ENCODE results near the gene ASTL. TPM values are rescaled to one million over a fixed set of nuclear protein-coding genes. Genes with fewer than 3 reads are reported as not detected.
"Not testable (repeated sequence)": the region's sequence is repeated elsewhere in the genome, so short reads cannot be mapped to it uniquely, and the experiment has no call there.

The ASTL gene
- total RNA-seq, 1 donor from 2014 or later, result not detected

DNA sequence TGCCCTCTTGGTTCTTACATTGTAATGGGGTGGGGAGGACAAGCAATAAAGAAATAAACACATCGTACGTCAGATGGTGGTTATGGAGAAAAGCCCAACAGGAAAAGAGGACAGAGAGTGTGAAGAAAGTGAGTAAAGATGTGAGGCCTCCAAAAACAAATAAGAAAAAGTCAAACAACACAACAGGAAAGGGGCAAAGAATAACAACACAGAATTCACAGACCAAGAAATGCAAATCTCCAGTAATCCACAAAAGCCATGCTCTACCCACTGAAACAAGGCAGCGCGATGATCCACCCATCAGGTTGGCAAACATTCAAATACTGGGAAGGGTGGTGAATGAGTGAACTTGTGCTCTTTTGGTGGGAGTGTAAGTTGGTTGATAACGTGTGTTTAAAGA is 23.6 kb upstream of the ASTL start:
- Histone ChIP-seq H3K36me3 (no peaks in the 10 kb centered on the region), H3K4me2 (no peak overlapping the region), H2AFZ (replicated peaks) (no peak overlapping the region), H3K4me1 (peaks cover 12% of the 10 kb centered on the region), H3K79me2 (ENCODE audit: low read depth) (no peaks in the 10 kb centered on the region), H3K9ac (no peak overlapping the region), H4K20me1 (ENCODE audit: low read depth) (no peaks in the 10 kb centered on the region), H3K27ac (no peak overlapping the region), H3K9me3 (ENCODE audit: low read depth) (no peaks in the 10 kb centered on the region), H3K27me3 (no peaks in the 10 kb centered on the region), H3K4me3 (no peak overlapping the region), H3F3A (ENCODE audit: low read depth) (peaks cover 7% of the 10 kb centered on the region)
- Mint-ChIP-seq H3K36me3 (no peaks in the 10 kb centered on the region), H3K9me3 (peaks cover 2% of the 10 kb centered on the region), H3K4me1 (peaks cover 12% of the 10 kb centered on the region), H3K4me3 (no peak overlapping the region), H3K27ac (no peak overlapping the region), H3K27me3 (ENCODE audit: insufficient read depth, low read depth) (peaks cover 7% of the 10 kb centered on the region)
- no peak for TF ChIP-seq EZH2 (IDR thresholded peaks at IDR 0.05)
- TF ChIP-seq EZH2phosphoT487 (IDR thresholded peaks at IDR 0.05), result no peak
- TF ChIP-seq, protein P1, sequence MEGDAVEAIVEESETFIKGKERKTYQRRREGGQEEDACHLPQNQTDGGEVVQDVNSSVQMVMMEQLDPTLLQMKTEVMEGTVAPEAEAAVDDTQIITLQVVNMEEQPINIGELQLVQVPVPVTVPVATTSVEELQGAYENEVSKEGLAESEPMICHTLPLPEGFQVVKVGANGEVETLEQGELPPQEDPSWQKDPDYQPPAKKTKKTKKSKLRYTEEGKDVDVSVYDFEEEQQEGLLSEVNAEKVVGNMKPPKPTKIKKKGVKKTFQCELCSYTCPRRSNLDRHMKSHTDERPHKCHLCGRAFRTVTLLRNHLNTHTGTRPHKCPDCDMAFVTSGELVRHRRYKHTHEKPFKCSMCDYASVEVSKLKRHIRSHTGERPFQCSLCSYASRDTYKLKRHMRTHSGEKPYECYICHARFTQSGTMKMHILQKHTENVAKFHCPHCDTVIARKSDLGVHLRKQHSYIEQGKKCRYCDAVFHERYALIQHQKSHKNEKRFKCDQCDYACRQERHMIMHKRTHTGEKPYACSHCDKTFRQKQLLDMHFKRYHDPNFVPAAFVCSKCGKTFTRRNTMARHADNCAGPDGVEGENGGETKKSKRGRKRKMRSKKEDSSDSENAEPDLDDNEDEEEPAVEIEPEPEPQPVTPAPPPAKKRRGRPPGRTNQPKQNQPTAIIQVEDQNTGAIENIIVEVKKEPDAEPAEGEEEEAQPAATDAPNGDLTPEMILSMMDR (IDR thresholded peaks at IDR 0.05), result no peak
- DNase-seq (ENCODE audit: low spot score), result no peak

DNA sequence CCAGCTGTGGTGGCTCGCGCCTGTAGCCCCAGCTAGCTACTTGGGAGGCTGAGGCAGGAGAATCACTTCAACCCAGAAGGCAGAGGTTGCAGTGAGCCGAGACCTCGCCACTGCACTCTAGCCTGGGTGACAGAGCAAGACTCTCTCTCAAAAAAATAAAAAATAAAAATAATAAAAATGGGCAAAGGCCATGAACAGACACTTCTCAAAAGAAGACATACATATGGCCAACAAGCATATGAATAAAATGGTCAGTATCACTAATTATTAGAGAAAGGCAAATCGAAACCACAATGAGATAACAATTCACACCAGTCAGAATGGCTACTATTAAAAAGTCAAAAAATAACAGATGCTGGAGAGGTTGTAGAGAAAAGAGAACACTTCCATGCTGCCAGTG is 22.1 kb upstream of the ASTL start:
- not testable (repeated sequence) for H3K36me3 ChIP-seq; H3K79me2 ChIP-seq (ENCODE audit: low read depth); H3K9me3 Mint-ChIP-seq; H3K27ac Mint-ChIP-seq; H3K9ac ChIP-seq; H2AFZ ChIP-seq (replicated peaks); H3K27me3 Mint-ChIP-seq (ENCODE audit: insufficient read depth, low read depth); H4K20me1 ChIP-seq (ENCODE audit: low read depth); H3K4me3 Mint-ChIP-seq; H3K9me3 ChIP-seq (ENCODE audit: low read depth); H3K36me3 Mint-ChIP-seq; H3K4me3 ChIP-seq; H3K27me3 ChIP-seq; H3K4me2 ChIP-seq; H3K27ac ChIP-seq; DNase-seq (ENCODE audit: low spot score); H3F3A ChIP-seq (ENCODE audit: low read depth)
- H3K4me1 Mint-ChIP-seq, result peaks cover 21% of the 10 kb centered on the region
- peaks cover 12% of the 10 kb centered on the region for H3K4me1 ChIP-seq

DNA sequence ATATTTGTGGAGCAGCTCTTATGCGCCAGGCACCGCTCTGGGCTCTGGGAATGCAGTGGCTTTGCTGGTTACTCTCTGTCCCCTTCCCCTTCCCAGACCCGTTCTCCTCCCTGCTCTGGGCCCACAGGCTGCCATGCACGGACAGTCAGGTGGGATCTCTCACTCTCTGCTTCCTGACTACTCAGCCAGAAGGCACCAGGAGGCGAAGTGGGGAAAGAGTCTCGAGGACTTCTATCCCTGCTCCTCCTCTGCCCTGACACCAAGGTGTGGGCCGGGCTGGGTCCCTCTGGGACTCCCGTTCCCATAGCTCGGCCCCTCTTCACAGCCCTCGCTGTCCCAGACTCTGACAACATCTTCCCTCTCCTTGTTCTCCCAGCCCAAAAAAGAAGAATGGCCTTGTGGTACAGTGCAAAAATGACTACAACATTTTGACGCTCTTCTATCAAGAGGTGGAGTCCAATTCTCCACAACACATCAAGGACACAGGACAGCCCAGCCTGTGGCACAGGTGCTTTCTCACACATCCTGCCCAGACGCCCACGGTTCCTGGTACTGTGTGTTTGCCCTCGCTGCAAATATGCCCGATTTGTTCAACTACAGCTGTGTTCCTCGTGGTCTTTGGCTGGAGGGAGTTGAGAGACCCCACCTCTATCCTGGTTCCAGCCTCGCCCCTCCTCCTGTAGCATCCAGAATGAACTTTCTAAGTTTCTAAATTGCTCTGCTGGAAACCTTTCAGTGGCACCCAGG is 21.0 kb upstream of the ASTL start:
- peaks cover 7% of the 10 kb centered on the region for H3K27me3 Mint-ChIP-seq (ENCODE audit: insufficient read depth, low read depth)
- H3K4me3 Mint-ChIP-seq, result peak overlapping the region; percentile 44
- peaks cover 14% of the 10 kb centered on the region for H3K4me1 Mint-ChIP-seq
- H3K27me3 ChIP-seq, result no peaks in the 10 kb centered on the region
- H3K9me3 Mint-ChIP-seq, result peaks cover 2% of the 10 kb centered on the region
- H3K4me1 ChIP-seq, result peaks cover 2% of the 10 kb centered on the region
- H3K36me3 ChIP-seq, result no peaks in the 10 kb centered on the region
- no peaks in the 10 kb centered on the region for H3K9me3 ChIP-seq (ENCODE audit: low read depth)
- no peak for DNase-seq (ENCODE audit: low spot score)
- no peaks in the 10 kb centered on the region for H4K20me1 ChIP-seq (ENCODE audit: low read depth)
- H3K9ac ChIP-seq, result no peak overlapping the region
- H3K27ac Mint-ChIP-seq, result no peak overlapping the region
- H3F3A ChIP-seq (ENCODE audit: low read depth), result no peaks in the 10 kb centered on the region
- no peak overlapping the region for H2AFZ ChIP-seq (replicated peaks)
- H3K36me3 Mint-ChIP-seq, result no peaks in the 10 kb centered on the region
- H3K4me2 ChIP-seq, result no peak overlapping the region
- H3K4me3 ChIP-seq, result no peak overlapping the region
- no peaks in the 10 kb centered on the region for H3K79me2 ChIP-seq (ENCODE audit: low read depth)
- TF ChIP-seq EZH2 (IDR thresholded peaks at IDR 0.05), result no peak
- no peak for TF ChIP-seq EZH2phosphoT487 (IDR thresholded peaks at IDR 0.05)
- TF ChIP-seq, protein P1 (IDR thresholded peaks at IDR 0.05), result no peak
- no peak overlapping the region for H3K27ac ChIP-seq

DNA sequence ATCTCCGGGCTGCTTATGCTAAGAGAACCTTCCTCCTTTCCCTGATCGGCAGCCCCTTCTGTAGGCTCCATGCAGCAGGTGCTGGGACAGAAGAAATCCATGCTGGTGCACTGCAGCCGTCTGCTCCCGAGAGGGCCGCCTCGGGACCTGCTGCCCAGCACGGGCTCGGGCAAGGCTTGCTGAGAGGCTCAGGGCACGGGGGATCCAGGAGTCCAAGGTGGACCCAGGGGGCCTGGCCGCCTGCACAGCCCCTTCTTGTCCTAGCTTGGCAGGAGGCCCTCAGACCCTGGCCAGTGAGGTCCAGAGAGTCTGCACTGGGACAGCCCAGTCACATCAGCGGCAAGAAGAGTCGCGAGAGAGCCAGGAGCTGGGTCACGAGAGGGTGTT is 20.2 kb upstream of the ASTL start:
- no peak for DNase-seq (ENCODE audit: low spot score)

More for the DNA sequence above, 20.2 kb upstream of the ASTL start:
- H3K4me2 ChIP-seq, result no peak overlapping the region
- no peak overlapping the region for H2AFZ ChIP-seq (replicated peaks)
- no peaks in the 10 kb centered on the region for H3K36me3 ChIP-seq
- no peak overlapping the region for H3K4me3 ChIP-seq
- no peaks in the 10 kb centered on the region for H4K20me1 ChIP-seq (ENCODE audit: low read depth)
- Mint-ChIP-seq H3K4me3 (no peak overlapping the region), H3K4me1 (peaks cover 11% of the 10 kb centered on the region), H3K9me3 (peaks cover 2% of the 10 kb centered on the region), H3K36me3 (no peaks in the 10 kb centered on the region), H3K27me3 (ENCODE audit: insufficient read depth, low read depth) (peaks cover 9% of the 10 kb centered on the region), H3K27ac (no peak overlapping the region)
- no peaks in the 10 kb centered on the region for H3K79me2 ChIP-seq (ENCODE audit: low read depth)
- TF ChIP-seq, protein P1 (IDR thresholded peaks at IDR 0.05), result no peak
- TF ChIP-seq EZH2 (IDR thresholded peaks at IDR 0.05) (no peak), EZH2phosphoT487 (IDR thresholded peaks at IDR 0.05) (no peak)
- H3K27ac ChIP-seq, result no peak overlapping the region
- no peaks in the 10 kb centered on the region for H3K9me3 ChIP-seq (ENCODE audit: low read depth)
- no peak overlapping the region for H3K9ac ChIP-seq
- H3K27me3 ChIP-seq, result no peaks in the 10 kb centered on the region
- no peaks in the 10 kb centered on the region for H3K4me1 ChIP-seq
- no peaks in the 10 kb centered on the region for H3F3A ChIP-seq (ENCODE audit: low read depth)

Measured in neural progenitor cell (in vitro differentiated cells).